Measurements from ENCODE around the gene ANKRD16.
"Not testable (repeated sequence)": the region's sequence is repeated elsewhere in the genome, so short reads cannot be mapped to it uniquely, and the experiment has no call there.

Gene ANKRD16

GRCh38 chr10:5871596-5871995 lies 18.1 kb downstream of the ANKRD16 start:
- DNase-seq = no peak

- no peak for DNase-seq
These were observed 20.5 kb downstream of the ANKRD16 start for GRCh38 chr10:5869156-5869555.

GRCh38 chr10:5868383-5868782 lies 21.3 kb downstream of the ANKRD16 start:
- not testable (repeated sequence) for DNase-seq

- not testable (repeated sequence) for DNase-seq
These were observed 22.5 kb downstream of the ANKRD16 start for GRCh38 chr10:5867091-5867615.

- DNase-seq = not testable (repeated sequence)
These were observed 23.1 kb downstream of the ANKRD16 start for GRCh38 chr10:5866451-5867081.

- not testable (repeated sequence) for DNase-seq
These were observed 26.6 kb downstream of the ANKRD16 start for GRCh38 chr10:5862981-5863685.

GRCh38 chr10:5862360-5862961 lies 27.2 kb downstream of the ANKRD16 start:
- no peak for DNase-seq

GRCh38 chr10:5860066-5860465 lies 29.6 kb downstream of the ANKRD16 start:
- no peak for DNase-seq

- DNase-seq = no peak
These were observed 30.9 kb downstream of the ANKRD16 start for GRCh38 chr10:5858811-5859210.

GRCh38 chr10:5856701-5857004 lies 33.0 kb downstream of the ANKRD16 start:
- DNase-seq = no peak

GRCh38 chr10:5855979-5856700 lies 33.6 kb downstream of the ANKRD16 start:
- no peak for DNase-seq

GRCh38 chr10:5854131-5854475 lies 35.6 kb downstream of the ANKRD16 start:
- DNase-seq = no peak

GRCh38 chr10:5846667-5847066 lies 43.0 kb downstream of the ANKRD16 start:
- DNase-seq = not testable (repeated sequence)

- DNase-seq = no peak
These were observed 45.2 kb downstream of the ANKRD16 start for GRCh38 chr10:5844345-5845055.

GRCh38 chr10:5843686-5844344 lies 45.9 kb downstream of the ANKRD16 start:
- DNase-seq = no peak

- no peak for DNase-seq
These were observed 47.7 kb downstream of the ANKRD16 start for GRCh38 chr10:5841965-5842364.

GRCh38 chr10:5840314-5841307 lies 49.1 kb downstream of the ANKRD16 start:
- no peak for DNase-seq

- not testable (repeated sequence) for DNase-seq
These were observed 53.5 kb downstream of the ANKRD16 start for GRCh38 chr10:5836181-5836580.

GRCh38 chr10:5835446-5836095 lies 54.1 kb downstream of the ANKRD16 start:
- no peak for DNase-seq

GRCh38 chr10:5833814-5834213 lies 55.9 kb downstream of the ANKRD16 start:
- no peak for DNase-seq
